ENCODE data around the gene ADAP1.

The ADAP1 gene

GRCh38 chr7:953547-954327, 743 bp downstream of the ADAP1 start:
- Histone ChIP-seq H3K9ac (ENCODE audit: insufficient read length, low read depth) (peak overlapping the region; percentile 57), H3K9me3 (ENCODE audit: insufficient read depth, low read length) (no peaks in the 10 kb centered on the region), H3K4me1 (ENCODE audit: insufficient read depth, insufficient read length) (peaks cover 31% of the 10 kb centered on the region), H3K4me3 (ENCODE audit: insufficient read length, low read depth) (peak overlapping the region; percentile 46), H3K27me3 (ENCODE audit: insufficient read depth, insufficient read length) (peaks cover 27% of the 10 kb centered on the region), H3K36me3 (ENCODE audit: insufficient read depth, insufficient read length, low read length) (no peaks in the 10 kb centered on the region)
- TF ChIP-seq ZNF274 (IDR thresholded peaks at IDR 0.05; ENCODE audit: low read depth, low read length) = no peak
- no peak for TF ChIP-seq SUZ12 (IDR thresholded peaks at IDR 0.05; ENCODE audit: extremely low read depth, insufficient read depth, insufficient read length)
- TF ChIP-seq YY1 (IDR thresholded peaks at IDR 0.05; ENCODE audit: insufficient read depth, insufficient read length) = no peak
- DNase-seq (ENCODE audit: low read depth, low spot score) = no peak

- TF ChIP-seq SUZ12 (IDR thresholded peaks at IDR 0.05; ENCODE audit: extremely low read depth, insufficient read depth, insufficient read length) (no peak), YY1 (IDR thresholded peaks at IDR 0.05; ENCODE audit: insufficient read depth, insufficient read length) (no peak), ZNF274 (IDR thresholded peaks at IDR 0.05; ENCODE audit: low read depth, low read length) (no peak)
- Histone ChIP-seq H3K36me3 (ENCODE audit: insufficient read depth, insufficient read length, low read length) (no peaks in the 10 kb centered on the region), H3K4me3 (ENCODE audit: insufficient read length, low read depth) (peak overlapping the region; percentile 46), H3K9me3 (ENCODE audit: insufficient read depth, low read length) (no peaks in the 10 kb centered on the region), H3K27me3 (ENCODE audit: insufficient read depth, insufficient read length) (peaks cover 27% of the 10 kb centered on the region), H3K4me1 (ENCODE audit: insufficient read depth, insufficient read length) (peaks cover 26% of the 10 kb centered on the region), H3K9ac (ENCODE audit: insufficient read length, low read depth) (peak overlapping the region; percentile 57)
- no peak for DNase-seq (ENCODE audit: low read depth, low spot score)
These were observed 1.7 kb downstream of the ADAP1 start for GRCh38 chr7:952548-953441.

GRCh38 chr7:951881-952547, 2.5 kb downstream of the ADAP1 start:
- no peak for TF ChIP-seq SUZ12 (IDR thresholded peaks at IDR 0.05; ENCODE audit: extremely low read depth, insufficient read depth, insufficient read length)
- no peak for TF ChIP-seq YY1 (IDR thresholded peaks at IDR 0.05; ENCODE audit: insufficient read depth, insufficient read length)
- DNase-seq (ENCODE audit: low read depth, low spot score) = no peak
- Histone ChIP-seq H3K9me3 (ENCODE audit: insufficient read depth, low read length) (no peaks in the 10 kb centered on the region), H3K9ac (ENCODE audit: insufficient read length, low read depth) (peak overlapping the region; percentile 32), H3K4me3 (ENCODE audit: insufficient read length, low read depth) (no peak overlapping the region), H3K36me3 (ENCODE audit: insufficient read depth, insufficient read length, low read length) (no peaks in the 10 kb centered on the region), H3K27me3 (ENCODE audit: insufficient read depth, insufficient read length) (peaks cover 27% of the 10 kb centered on the region), H3K4me1 (ENCODE audit: insufficient read depth, insufficient read length) (peaks cover 24% of the 10 kb centered on the region)

DNA sequence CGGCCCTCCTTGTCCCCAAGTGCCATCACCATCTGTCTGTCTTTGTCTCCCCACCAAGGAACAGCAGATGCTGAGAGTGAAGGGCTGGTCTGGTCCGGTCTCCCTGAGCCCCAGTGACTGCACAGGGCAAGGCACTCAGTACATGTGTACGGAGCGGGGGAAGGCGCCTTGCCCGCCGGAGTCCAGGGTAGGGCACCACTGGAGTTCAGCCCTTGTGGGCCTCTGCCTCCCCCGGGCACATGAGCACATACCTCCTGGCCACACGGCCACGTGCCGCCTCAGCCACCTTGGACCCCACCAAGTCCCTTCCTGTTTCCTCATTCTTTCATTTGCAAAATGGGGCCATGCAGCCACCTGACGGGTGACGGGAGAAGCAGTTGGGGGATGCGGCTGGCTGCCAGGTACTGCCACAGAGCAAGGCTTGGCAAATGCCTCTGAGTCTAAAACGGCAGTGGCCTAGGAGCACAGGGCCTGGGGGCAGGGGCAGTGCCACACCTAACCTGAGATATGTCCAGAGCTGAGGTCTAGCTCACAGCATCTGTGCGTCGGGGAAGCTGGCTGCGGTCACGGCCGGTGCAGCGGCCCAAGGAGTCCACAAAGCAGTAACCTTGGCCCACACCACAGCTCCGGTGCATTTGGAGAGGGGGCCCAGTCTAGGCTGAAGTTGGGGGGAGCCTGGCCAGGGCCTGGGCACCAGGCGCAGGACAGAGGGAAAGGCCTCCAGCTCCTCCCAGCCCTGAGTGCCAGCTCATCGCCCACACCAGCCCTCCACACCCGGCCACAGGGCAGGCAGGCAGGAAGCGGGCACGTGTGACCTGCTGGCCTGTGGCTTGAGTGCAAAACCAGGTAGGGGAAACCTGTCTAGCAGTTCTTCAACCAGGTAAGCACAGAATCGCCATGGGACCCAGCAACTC, 5.2 kb downstream of the ADAP1 start:
- no peaks in the 10 kb centered on the region for H3K9me3 ChIP-seq (ENCODE audit: insufficient read depth, low read length)
- peaks cover 29% of the 10 kb centered on the region for H3K4me1 ChIP-seq (ENCODE audit: insufficient read depth, insufficient read length)
- H3K9ac ChIP-seq (ENCODE audit: insufficient read length, low read depth) = peak overlapping the region; percentile 32
- TF ChIP-seq ZNF274 (IDR thresholded peaks at IDR 0.05; ENCODE audit: low read depth, low read length) = no peak
- peaks cover 22% of the 10 kb centered on the region for H3K27me3 ChIP-seq (ENCODE audit: insufficient read depth, insufficient read length)
- no peak for DNase-seq (ENCODE audit: low read depth, low spot score)
- H3K4me3 ChIP-seq (ENCODE audit: insufficient read length, low read depth) = no peak overlapping the region
- no peaks in the 10 kb centered on the region for H3K36me3 ChIP-seq (ENCODE audit: insufficient read depth, insufficient read length, low read length)

DNA sequence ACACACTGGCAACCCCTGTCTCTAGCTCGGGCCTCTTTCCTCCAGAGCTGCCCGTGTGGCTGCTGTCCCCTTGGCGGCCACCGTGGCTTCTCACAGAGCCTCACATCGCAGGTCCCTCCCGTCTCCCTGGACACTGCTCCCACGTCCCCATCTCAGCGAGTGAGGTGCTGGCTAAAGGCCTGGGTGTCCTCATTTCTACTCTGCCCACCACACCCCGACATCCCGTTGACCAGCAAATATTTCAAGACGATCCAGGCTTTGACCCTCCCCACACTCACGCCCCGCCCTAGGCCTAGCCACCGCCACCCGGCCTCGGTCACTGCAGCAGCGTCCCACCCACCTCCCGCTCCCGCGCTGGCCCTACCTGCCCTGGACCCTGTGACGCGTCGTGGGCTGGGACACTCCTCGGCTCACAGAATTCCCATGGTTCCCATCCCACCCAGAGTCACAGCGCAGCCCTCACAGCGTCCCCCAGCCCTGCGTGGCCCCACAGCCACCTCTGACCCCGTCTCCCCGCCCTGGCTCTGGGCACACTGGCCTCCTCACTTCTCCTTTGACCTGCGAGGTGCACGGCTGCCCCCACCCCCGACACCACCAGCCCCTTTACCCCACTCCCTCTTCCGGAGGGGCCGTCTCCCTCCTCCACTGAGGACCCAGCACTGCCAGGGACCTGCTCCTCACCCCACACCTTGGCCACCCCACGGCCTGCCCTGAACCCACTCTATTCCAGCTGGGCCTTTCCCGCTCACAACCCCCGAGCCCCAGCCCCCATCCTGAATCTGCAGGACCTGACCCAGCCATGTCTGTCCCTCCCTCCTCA, 6.9 kb downstream of the ADAP1 start:
- Histone ChIP-seq H3K4me1 (ENCODE audit: insufficient read depth, insufficient read length) (peaks cover 17% of the 10 kb centered on the region), H3K4me3 (ENCODE audit: insufficient read length, low read depth) (no peak overlapping the region)

More for the DNA sequence above, 6.9 kb downstream of the ADAP1 start:
- Histone ChIP-seq H3K9me3 (ENCODE audit: insufficient read depth, low read length) (no peaks in the 10 kb centered on the region), H3K36me3 (ENCODE audit: insufficient read depth, insufficient read length, low read length) (no peaks in the 10 kb centered on the region), H3K27me3 (ENCODE audit: insufficient read depth, insufficient read length) (peaks cover 22% of the 10 kb centered on the region), H3K9ac (ENCODE audit: insufficient read length, low read depth) (no peak overlapping the region)
- DNase-seq (ENCODE audit: low read depth, low spot score) = no peak
- no peak for TF ChIP-seq SUZ12 (IDR thresholded peaks at IDR 0.05; ENCODE audit: extremely low read depth, insufficient read depth, insufficient read length)
- no peak for TF ChIP-seq ZNF274 (IDR thresholded peaks at IDR 0.05; ENCODE audit: low read depth, low read length)
- no peak for TF ChIP-seq YY1 (IDR thresholded peaks at IDR 0.05; ENCODE audit: insufficient read depth, insufficient read length)

Data from NT2/D1 (cell line).